ENCODE data around the gene GPR25. TPM values are rescaled to one million over a fixed set of nuclear protein-coding genes. Genes with fewer than 3 reads are reported as not detected.

GPR25 gene
- total RNA-seq, 2 donors from 2014 or later = not detected

- Histone ChIP-seq H3K27ac (no peak overlapping the region), H3K4me1 (ENCODE audit: control insufficient read depth in 1 of 2, low read depth in 2 of 2) (no peaks in the 10 kb centered on the region), H3K4me3 (no peak overlapping the region), H3K9me3 (no peaks in the 10 kb centered on the region), H3K36me3 (no peaks in the 10 kb centered on the region), H3K27me3 (replicated peaks; ENCODE audit: insufficient read depth) (no peaks in the 10 kb centered on the region)
- DNase-seq (ENCODE audit: low spot score) (no peak), ATAC-seq (ENCODE audit: insufficient number of reproducible peaks, low FRiP score, low read depth) (no peak)
- no peak for TF ChIP-seq CTCF (IDR thresholded peaks at IDR 0.05)
Measured at GRCh38 chr1:200901796-200902444, 29.1 kb downstream of the GPR25 start.

GRCh38 chr1:200903793-200904192, 31.0 kb downstream of the GPR25 start:
- no peak for DNase-seq (ENCODE audit: low spot score)

GRCh38 chr1:200904772-200905171, 32.0 kb downstream of the GPR25 start:
- H3K9me3 ChIP-seq = no peaks in the 10 kb centered on the region
- ATAC-seq (ENCODE audit: insufficient number of reproducible peaks, low FRiP score, low read depth) = no peak
- no peaks in the 10 kb centered on the region for H3K4me1 ChIP-seq (ENCODE audit: control insufficient read depth in 1 of 2, low read depth in 2 of 2)
- H3K36me3 ChIP-seq = no peaks in the 10 kb centered on the region
- no peak for DNase-seq (ENCODE audit: low spot score)
- no peak overlapping the region for H3K27ac ChIP-seq
- H3K4me3 ChIP-seq = no peak overlapping the region
- H3K27me3 ChIP-seq (replicated peaks; ENCODE audit: insufficient read depth) = no peaks in the 10 kb centered on the region
- TF ChIP-seq CTCF (IDR thresholded peaks at IDR 0.05) = no peak

More at GRCh38 chr1:200903793-200904192, 31.0 kb downstream of the GPR25 start:
- no peak overlapping the region for H3K4me3 ChIP-seq
- H3K27ac ChIP-seq = no peak overlapping the region
- no peaks in the 10 kb centered on the region for H3K9me3 ChIP-seq
- H3K4me1 ChIP-seq (ENCODE audit: control insufficient read depth in 1 of 2, low read depth in 2 of 2) = no peaks in the 10 kb centered on the region
- no peak for TF ChIP-seq CTCF (IDR thresholded peaks at IDR 0.05)
- no peaks in the 10 kb centered on the region for H3K27me3 ChIP-seq (replicated peaks; ENCODE audit: insufficient read depth)
- no peaks in the 10 kb centered on the region for H3K36me3 ChIP-seq
- no peak for ATAC-seq (ENCODE audit: insufficient number of reproducible peaks, low FRiP score, low read depth)

- DNase-seq (ENCODE audit: low spot score) = no peak
- Histone ChIP-seq H3K27me3 (replicated peaks; ENCODE audit: insufficient read depth) (no peaks in the 10 kb centered on the region), H3K27ac (no peak overlapping the region), H3K4me1 (ENCODE audit: control insufficient read depth in 1 of 2, low read depth in 2 of 2) (no peaks in the 10 kb centered on the region), H3K36me3 (no peaks in the 10 kb centered on the region), H3K9me3 (no peaks in the 10 kb centered on the region), H3K4me3 (no peak overlapping the region)
- ATAC-seq (ENCODE audit: insufficient number of reproducible peaks, low FRiP score, low read depth) = no peak
- TF ChIP-seq CTCF (IDR thresholded peaks at IDR 0.05) = no peak
Measured at GRCh38 chr1:200905411-200906052, 32.8 kb downstream of the GPR25 start.

GRCh38 chr1:200906491-200906890, 33.7 kb downstream of the GPR25 start:
- H3K27ac ChIP-seq = no peak overlapping the region
- no peaks in the 10 kb centered on the region for H3K9me3 ChIP-seq
- no peak for ATAC-seq (ENCODE audit: insufficient number of reproducible peaks, low FRiP score, low read depth)
- no peaks in the 10 kb centered on the region for H3K4me1 ChIP-seq (ENCODE audit: control insufficient read depth in 1 of 2, low read depth in 2 of 2)
- TF ChIP-seq CTCF (IDR thresholded peaks at IDR 0.05) = no peak
- H3K27me3 ChIP-seq (replicated peaks; ENCODE audit: insufficient read depth) = no peaks in the 10 kb centered on the region
- no peaks in the 10 kb centered on the region for H3K36me3 ChIP-seq
- DNase-seq (ENCODE audit: low spot score) = no peak
- H3K4me3 ChIP-seq = no peak overlapping the region

All from thoracic aorta (tissue), 2 donors.